Liver (tissue), 9 donors: ENCODE measurements around the gene PAK1IP1. TPM values are rescaled to one million over a fixed set of nuclear protein-coding genes. Genes with fewer than 3 reads are reported as not detected.
A peak's percentile ranks its signal among the peaks of the same experiment; 100 is the strongest.

Experiments used
- DNase-seq: peaks from one replicate; pipeline ENCODE4 v3.0.0-alpha.2; 2017; ENCODE audit warnings: low spot score
- H3K27ac ChIP-seq, 2 donors: one replicate each; pipeline ENCODE4 v1.7.0; 2013; ENCODE audit warnings: inconsistent platforms in 2 of 2, low read length in 2 of 2, control low read depth in 1 of 2, low read depth in 1 of 2, mild to moderate bottlenecking in 1 of 2
- H3K27me3 ChIP-seq, 4 donors: one replicate each; pipeline versions ENCODE4 v1.6.1 to v1.7.0; 2013; ENCODE audit warnings: low read length in 3 of 4, inconsistent platforms in 1 of 4, mild to moderate bottlenecking in 1 of 4, moderate library complexity in 1 of 4; ENCODE audit not compliant: control insufficient read depth in 4 of 4, insufficient read depth in 4 of 4
- H3K36me3 ChIP-seq, 4 donors: one replicate each; pipeline versions ENCODE4 v1.6.1 to v1.7.0; 2013; ENCODE audit warnings: low read length in 3 of 4, mild to moderate bottlenecking in 3 of 4, low read depth in 1 of 4, moderate library complexity in 1 of 4; ENCODE audit not compliant: control insufficient read depth in 4 of 4, insufficient read depth in 3 of 4
- H3K4me1 ChIP-seq, 4 donors: one replicate each; pipeline versions ENCODE4 v1.6.1 to v1.7.0; 2013; ENCODE audit warnings: low read length in 3 of 4, mild to moderate bottlenecking in 3 of 4, moderate library complexity in 1 of 4; ENCODE audit not compliant: control insufficient read depth in 4 of 4, insufficient read depth in 4 of 4
- H3K4me3 ChIP-seq, 3 donors: one replicate each; pipeline versions ENCODE4 v1.6.1 to v1.7.0; 2013; ENCODE audit warnings: low read length in 3 of 3, control low read depth in 1 of 3, low read depth in 1 of 3, mild to moderate bottlenecking in 1 of 3
- H3K9ac ChIP-seq, 2 donors: one replicate each; pipeline ENCODE4 v1.7.0; 2013; ENCODE audit warnings: low read length in 2 of 2, mild to moderate bottlenecking in 2 of 2, moderate library complexity in 2 of 2, control low read depth in 1 of 2, low read depth in 1 of 2
- H3K9me3 ChIP-seq, 4 donors: one replicate each; pipeline versions ENCODE4 v1.6.1 to v1.7.0; 2013; ENCODE audit warnings: low read length in 3 of 4; ENCODE audit not compliant: control insufficient read depth in 4 of 4
- ATF3 ChIP-seq: IDR thresholded peaks from 2 replicates; pipeline ENCODE4 v1.6.1; 2016; ENCODE audit warnings: antibody characterized with exemption
- CTCF ChIP-seq: fragments of 150-350 bp; IDR thresholded peaks from 2 replicates; pipeline ENCODE4 v1.5.1; 2017; ENCODE audit warnings: improper control_type of control experiment, low read depth, low read length; ENCODE audit not compliant: missing input control
- EGR1 ChIP-seq, 2 donors: IDR thresholded peaks; 2 replicates each; pipeline ENCODE4 v1.6.1; 2016 to 2018; ENCODE audit warnings: antibody characterized with exemption in 2 of 2, low read depth in 2 of 2
- FOXA1 ChIP-seq: IDR thresholded peaks from 2 replicates; pipeline ENCODE4 v1.6.1; 2016; ENCODE audit warnings: antibody characterized with exemption
- FOXA2 ChIP-seq: IDR thresholded peaks from 2 replicates; pipeline ENCODE4 v1.6.1; 2016; ENCODE audit warnings: antibody characterized with exemption
- GABPA ChIP-seq, 2 donors: IDR thresholded peaks in 1 of 2; conservative IDR thresholded peaks in 1 of 2; 2 replicates each; pipeline ENCODE4 v1.6.1; 2016; ENCODE audit warnings: antibody characterized with exemption in 2 of 2, mild to moderate bottlenecking in 1 of 2, moderate library complexity in 1 of 2
- HNF4A ChIP-seq, 2 donors: conservative IDR thresholded peaks; 2 replicates each; pipeline ENCODE4 v1.6.1; 2016; ENCODE audit warnings: antibody characterized with exemption in 2 of 2, mild to moderate bottlenecking in 2 of 2
- HNF4G ChIP-seq: IDR thresholded peaks from 2 replicates; pipeline ENCODE4 v1.6.1; 2016; ENCODE audit warnings: antibody characterized with exemption
- JUND ChIP-seq, 2 donors: IDR thresholded peaks; 2 replicates each; pipeline ENCODE4 v1.6.1; 2016; ENCODE audit warnings: antibody characterized with exemption in 2 of 2
- MAX ChIP-seq: IDR thresholded peaks from 2 replicates; pipeline ENCODE4 v1.6.1; 2016; ENCODE audit warnings: antibody characterized with exemption
- NR2F2 ChIP-seq: IDR thresholded peaks from 2 replicates; pipeline ENCODE4 v1.6.1; 2016; ENCODE audit warnings: antibody characterized with exemption
- RAD21 ChIP-seq, 2 donors: IDR thresholded peaks; 2 replicates each; pipeline ENCODE4 v1.6.1; 2016; ENCODE audit warnings: antibody characterized with exemption in 2 of 2, mild to moderate bottlenecking in 2 of 2
- REST ChIP-seq: IDR thresholded peaks from 2 replicates; pipeline ENCODE4 v1.6.1; 2016; ENCODE audit warnings: antibody characterized with exemption, mild to moderate bottlenecking
- RXRA ChIP-seq, 2 donors: IDR thresholded peaks; 2 replicates each; pipeline ENCODE4 v1.6.1; 2017 to 2018; ENCODE audit warnings: antibody characterized with exemption in 2 of 2, mild to moderate bottlenecking in 1 of 2
- SP1 ChIP-seq: IDR thresholded peaks from 2 replicates; pipeline ENCODE4 v1.6.1; 2018; ENCODE audit warnings: antibody characterized with exemption, mild to moderate bottlenecking
- TAF1 ChIP-seq: conservative IDR thresholded peaks from 2 replicates; pipeline ENCODE4 v1.6.1; 2016; ENCODE audit warnings: antibody characterized with exemption, mild to moderate bottlenecking
- YY1 ChIP-seq: IDR thresholded peaks from 2 replicates; pipeline ENCODE4 v1.6.1; 2016; ENCODE audit warnings: antibody characterized with exemption, mild to moderate bottlenecking
- ZBTB33 ChIP-seq: IDR thresholded peaks from 2 replicates; pipeline ENCODE4 v1.6.1; 2016; ENCODE audit warnings: antibody characterized with exemption
- WGBS: extraction: QIAGEN DNeasy Blood & Tissue Kit; methylation state at CpG from one replicate; pipeline ENCODE4 v1.1.7; 2013; 5-methylcytosine and 5-hydroxymethylcytosine counted together
- polyA plus RNA-seq, 2 donors: library from polyadenylated mRNA; stranded (reverse) in 1 of 2; unstranded in 1 of 2; fragments of 200-250 nt in 1 of 2; fragments of >200 nt in 1 of 2; fragmentation: Nextera tagmentation in 1 of 2; extraction: Ambion mirVana in 1 of 2; gene quantifications; one replicate each; pipeline versions ENCODE4 v1.2.1 to v1.2.3, GENCODE V29; 2013 to 2015
- total RNA-seq, 2 donors: library from RNA; depleted of rRNA; stranded (reverse); fragments of >200 nt; gene quantifications; one replicate each; pipeline ENCODE4 v1.2.3, GENCODE V29; 2014
- donor health status: healthy.
- donor health status: healthy.
- donor health status: healthy.
- donor health status: healthy.
- donor health status: healthy.

PAK1IP1 gene
- total RNA-seq (1 to 10 TPM; 6.0 to 8.5 TPM), polyA plus RNA-seq (10 to 100 TPM in 1 of 2 donors, 1 to 10 TPM in 1; 6.9 to 10.8 TPM)

- WGBS: under 1% methylated on average over 53 of the region's 53 CpGs
- peaks cover 1 to 39% (median 22%) of the 10 kb centered on the region in 4 donors for H3K4me1 ChIP-seq
Observed at GRCh38 chr6:10694302-10695085, at the start of gene PAK1IP1, which contains the start of gene C6orf52. TSS of gene PAK1IP1 (plus strand) at chr6:10694972. CDS start at chr6:10694986, 14 bp downstream. TSS of gene C6orf52 (minus strand) at chr6:10694616. CDS start at chr6:10687550, 7,066 bp downstream.

More at GRCh38 chr6:10694302-10695085, at the start of gene PAK1IP1, which contains the start of gene C6orf52:
- H3K27ac ChIP-seq: peak within 1 kb of the TSS; percentile 99
- peaks cover 0 to 2% (median 0%) of the 10 kb centered on the region in 4 donors for H3K9me3 ChIP-seq
- peaks cover 0 to 16% (median 3%) of the 10 kb centered on the region in 4 donors for H3K36me3 ChIP-seq
- H3K9ac ChIP-seq: peak within 1 kb of the TSS; percentile 96 to 99
- TF ChIP-seq NR2F2: peak; percentile 66
- TF ChIP-seq HNF4A (conservative IDR thresholded peaks at IDR 0.05): peak; percentile 19 to 33
- peak; percentile 65 for TF ChIP-seq TAF1
- TF ChIP-seq GABPA (IDR thresholded peaks at IDR 0.05 in 1 of 2, conservative IDR thresholded peaks at IDR 0.05 in 1 of 2): peak; percentile 86 to 96
- peak; percentile 49 for TF ChIP-seq REST
- no peak for TF ChIP-seq ATF3
- TF ChIP-seq FOXA1: peak; percentile 20
- TF ChIP-seq ZBTB33: peak; percentile 89
- TF ChIP-seq YY1: peak; percentile 86
- peak in 1 of 2 donors; percentile 51 for TF ChIP-seq JUND (IDR thresholded peaks at IDR 0.05)
- peak; percentile 52 to 72 for TF ChIP-seq EGR1 (IDR thresholded peaks at IDR 0.05; ENCODE audit: low read depth in 2 of 2)
- peak; percentile 11 for TF ChIP-seq FOXA2
- peak; percentile 32 to 52 for TF ChIP-seq RAD21 (IDR thresholded peaks at IDR 0.05)
- peak; percentile 19 to 61 for TF ChIP-seq RXRA (IDR thresholded peaks at IDR 0.05)
- no peak for TF ChIP-seq CTCF
- TF ChIP-seq MAX: peak; percentile 93
- no peak for TF ChIP-seq HNF4G
- TF ChIP-seq SP1: no peak
- peak; percentile 89 for DNase-seq
- H3K4me3 ChIP-seq: peak within 1 kb of the TSS; percentile 57 to 100 (median 99)
- no peaks in the 10 kb centered on the region for H3K27me3 ChIP-seq
